CD14-positive monocyte (primary cell): ENCODE measurements around the gene HMOX2. TPM values are rescaled to one million over a fixed set of nuclear protein-coding genes. Genes with fewer than 3 reads are reported as not detected.

Experiments
- DNase-seq, 3 donors: peaks; one replicate each; pipeline ENCODE4 v3.0.0-alpha.2; 2011 to 2022
- H2AFZ ChIP-seq: 2 replicates; pipeline ENCODE4 v1.6.0; 2012; ENCODE audit warnings: mild to moderate bottlenecking, low read depth, low read length, inconsistent platforms; ENCODE audit not compliant: insufficient read depth, poor library complexity, severe bottlenecking
- H3K27ac ChIP-seq, 2 donors: 1 replicate in 1 of 2; 2 replicates in 1 of 2; pipeline ENCODE4 v1.5.1; 2012 to 2013; ENCODE audit warnings: low read length in 2 of 2, control low read depth in 1 of 2, inconsistent platforms in 1 of 2, low read depth in 1 of 2, mild to moderate bottlenecking in 1 of 2
- H3K27me3 ChIP-seq, 2 donors: one replicate each; pipeline versions ENCODE4 v1.6.0 to v1.6.1; 2011 to 2013; ENCODE audit warnings: low read length in 2 of 2; ENCODE audit not compliant: control insufficient read depth in 2 of 2, insufficient read depth in 2 of 2
- H3K36me3 ChIP-seq, 2 donors: replicated peaks in 1 of 2; 1 replicate in 1 of 2; 2 replicates in 1 of 2; pipeline versions ENCODE4 v1.5.1 to v1.6.1; 2012 to 2013; ENCODE audit warnings: low read length in 2 of 2, control low read depth in 1 of 2, inconsistent platforms in 1 of 2, mild to moderate bottlenecking in 1 of 2; ENCODE audit not compliant: insufficient read depth in 2 of 2, control insufficient read depth in 1 of 2
- H3K4me1 ChIP-seq, 2 donors: 1 replicate in 1 of 2; 2 replicates in 1 of 2; pipeline versions ENCODE4 v1.5.1 to v1.6.1; 2012 to 2013; ENCODE audit warnings: low read length in 2 of 2, control low read depth in 1 of 2, inconsistent platforms in 1 of 2, mild to moderate bottlenecking in 1 of 2, moderate library complexity in 1 of 2; ENCODE audit not compliant: insufficient read depth in 2 of 2, control insufficient read depth in 1 of 2
- H3K4me2 ChIP-seq: replicated peaks from 2 replicates; pipeline ENCODE3; 2012; ENCODE audit warnings: low read length, moderate library complexity, mild to moderate bottlenecking; ENCODE audit not compliant: poor library complexity, severe bottlenecking; ENCODE audit errors: extremely low read depth
- H3K4me3 ChIP-seq, 3 experiments: fragments of 200-600 bp in 1 of 3; sonication (generic) in 1 of 3; replicated peaks in 1 of 3; 1 replicate in 2 of 3; 2 replicates in 1 of 3; pipeline ENCODE4 v1.5.1; 2011 to 2013; ENCODE audit warnings: low read length in 3 of 3, mild to moderate bottlenecking in 3 of 3, control low read depth in 2 of 3, low read depth in 2 of 3, inconsistent platforms in 1 of 3, moderate library complexity in 1 of 3
- H3K79me2 ChIP-seq: 2 replicates; pipeline ENCODE4 v1.6.0; 2012; ENCODE audit warnings: mild to moderate bottlenecking, control low read depth, inconsistent platforms, low read length, moderate library complexity; ENCODE audit not compliant: insufficient read depth
- H3K9ac ChIP-seq: 2 replicates; pipeline ENCODE4 v1.6.0; 2017; ENCODE audit warnings: low read length, mild to moderate bottlenecking; ENCODE audit not compliant: insufficient read depth, poor library complexity, severe bottlenecking
- H3K9me3 ChIP-seq, 2 donors: replicated peaks in 1 of 2; 1 replicate in 1 of 2; 2 replicates in 1 of 2; pipeline versions ENCODE4 v1.5.1 to v1.6.1; 2012 to 2013; ENCODE audit warnings: low read length in 2 of 2, control low read depth in 1 of 2; ENCODE audit not compliant: control insufficient read depth in 1 of 2, insufficient read depth in 1 of 2
- H4K20me1 ChIP-seq: 2 replicates; pipeline ENCODE4 v1.6.0; 2012; ENCODE audit warnings: mild to moderate bottlenecking, low read length, control low read depth, moderate library complexity; ENCODE audit not compliant: insufficient read depth
- H3K27ac Mint-ChIP-seq, 7 donors: one replicate each; pipeline ENCODE4 v1.8.0; 2020; ENCODE audit warnings: mild to moderate bottlenecking in 7 of 7, mixed read lengths in 7 of 7, moderate library complexity in 6 of 7, inconsistent platforms in 2 of 7
- H3K27me3 Mint-ChIP-seq, 3 donors: one replicate each; pipeline ENCODE4 v1.8.0; 2021 to 2022; ENCODE audit warnings: low read depth in 3 of 3, mild to moderate bottlenecking in 3 of 3, mixed read lengths in 3 of 3, moderate library complexity in 3 of 3, inconsistent platforms in 1 of 3
- H3K36me3 Mint-ChIP-seq, 2 donors: one replicate each; pipeline ENCODE4 v1.8.0; 2020; ENCODE audit warnings: mixed read lengths in 2 of 2, inconsistent platforms in 1 of 2, mild to moderate bottlenecking in 1 of 2
- H3K4me1 Mint-ChIP-seq: one replicate; pipeline ENCODE4 v1.8.0; 2020; ENCODE audit warnings: mild to moderate bottlenecking, mixed read lengths
- H3K4me3 Mint-ChIP-seq, 2 donors: one replicate each; pipeline ENCODE4 v1.8.0; 2020; ENCODE audit warnings: mild to moderate bottlenecking in 2 of 2, mixed read lengths in 2 of 2, moderate library complexity in 1 of 2
- H3K9me3 Mint-ChIP-seq, 7 donors: one replicate each; pipeline ENCODE4 v1.8.0; 2020 to 2022; ENCODE audit warnings: mixed read lengths in 7 of 7, mild to moderate bottlenecking in 6 of 7, moderate library complexity in 6 of 7, inconsistent platforms in 2 of 7
- CTCF ChIP-seq: fragments of 200-600 bp; IDR thresholded peaks from one replicate; pipeline ENCODE4 v1.8.0; 2022; ENCODE audit warnings: antibody characterized with exemption, mild to moderate bottlenecking
- WGBS: methylation state at CpG from one replicate; pipeline ENCODE4 v1.1.5; 2013; ENCODE audit warnings: missing lambda C conversion rate; ENCODE audit not compliant: insufficient coverage; 5-methylcytosine and 5-hydroxymethylcytosine counted together
- intact Hi-C, 2 donors: fragments of 100-400 bp; cut with micrococcal nuclease; formaldehyde crosslinking; loops; one replicate each; pipeline versions ENCODE4 v1.15.0 to v1.15.1; 2023
- polyA plus RNA-seq, 3 donors: library from polyadenylated mRNA; depleted of rRNA in 1 of 3; unstranded in 2 of 3; stranded (reverse) in 1 of 3; fragments of 300-500 nt in 2 of 3; fragments of >200 nt in 1 of 3; fragmentation: Illumina TruSeq in 2 of 3; gene quantifications; 1 replicate in 2 of 3; 2 replicates in 1 of 3; pipeline ENCODE4 v1.2.3, GENCODE V29; 2012 to 2021

HMOX2 gene
- polyA plus RNA-seq, 3 donors: 21.7 to 33.2 (median 25.0) TPM

- H4K20me1 ChIP-seq: no peaks in the 10 kb centered on the region
- H3K9me3 ChIP-seq: no peaks in the 10 kb centered on the region
- no peak overlapping the region for H3K4me2 ChIP-seq
- Mint-ChIP-seq H3K36me3 (peaks cover 46 to 63% of the 10 kb centered on the region in 2 donors), H3K4me1 (peaks cover 22% of the 10 kb centered on the region), H3K9me3 (peaks cover 0 to 2% (median 0%) of the 10 kb centered on the region in 7 donors), H3K27ac (peak overlapping the region in 1 of 7 donors; percentile 47), H3K27me3 (peaks cover 0 to 1% (median 0%) of the 10 kb centered on the region in 3 donors), H3K4me3 (no peak overlapping the region)
- WGBS: 92% methylated on average over 2 of the region's 5 CpGs
- H3K27me3 ChIP-seq: no peaks in the 10 kb centered on the region
- H3K9ac ChIP-seq: no peak overlapping the region
- no peaks in the 10 kb centered on the region for H3K79me2 ChIP-seq
- no peak for DNase-seq
- H3K4me1 ChIP-seq: peaks cover 22 to 26% of the 10 kb centered on the region in 2 donors
- H2AFZ ChIP-seq: no peak overlapping the region
- no peak for TF ChIP-seq CTCF
- H3K27ac ChIP-seq: peak overlapping the region in 1 of 2 donors; percentile 20
- H3K36me3 ChIP-seq: peaks cover 43 to 62% of the 10 kb centered on the region in 2 donors
- intact Hi-C loops: no loop called here
- H3K4me3 ChIP-seq: no peak overlapping the region
These were observed 15.3 kb upstream of the HMOX2 start for GRCh38 chr16:4460936-4461249.

GRCh38 chr16:4461250-4462085 lies 14.7 kb upstream of the HMOX2 start:
- H3K4me3 ChIP-seq: no peak overlapping the region
- H3K4me1 ChIP-seq: peaks cover 22 to 26% of the 10 kb centered on the region in 2 donors
- Mint-ChIP-seq H3K27ac (peak overlapping the region in 2 of 7 donors; percentile 10 to 68), H3K4me1 (peaks cover 22% of the 10 kb centered on the region), H3K27me3 (peaks cover 0 to 1% (median 0%) of the 10 kb centered on the region in 3 donors), H3K4me3 (no peak overlapping the region), H3K36me3 (peaks cover 46 to 65% of the 10 kb centered on the region in 2 donors), H3K9me3 (peaks cover 0 to 2% (median 0%) of the 10 kb centered on the region in 7 donors)
- peaks cover 43 to 62% of the 10 kb centered on the region in 2 donors for H3K36me3 ChIP-seq
- WGBS: 93% methylated on average over 18 of the region's 27 CpGs
- no peaks in the 10 kb centered on the region for H3K9me3 ChIP-seq
- no peak overlapping the region for H2AFZ ChIP-seq
- no peaks in the 10 kb centered on the region for H3K79me2 ChIP-seq
- no peaks in the 10 kb centered on the region for H3K27me3 ChIP-seq
- H3K27ac ChIP-seq: peak overlapping the region in 1 of 2 donors; percentile 20
- H4K20me1 ChIP-seq: no peaks in the 10 kb centered on the region
- H3K9ac ChIP-seq: no peak overlapping the region
- intact Hi-C loops: no loop called here
- TF ChIP-seq CTCF: no peak
- no peak overlapping the region for H3K4me2 ChIP-seq
- DNase-seq: no peak
